Neural cell (in vitro differentiated cells): Measurements from ENCODE around the gene CAMK1D. TPM values are rescaled to one million over a fixed set of nuclear protein-coding genes. Genes with fewer than 3 reads are reported as not detected.

ENCODE experiments used
- H2AFZ ChIP-seq: fragments of 200-600, 300-800 bp; sonication (generic), shearing (Covaris generic); 2 replicates; pipeline ENCODE4 v1.6.0; 2014; ENCODE audit warnings: low read depth, mild to moderate bottlenecking, antibody characterized with exemption, low read length, moderate library complexity
- H3F3A ChIP-seq: fragments of 200-600 bp; shearing (Covaris generic); 2 replicates; pipeline ENCODE4 v1.6.1; 2016; ENCODE audit warnings: mild to moderate bottlenecking, moderate library complexity, mixed read lengths, antibody characterized with exemption, low read length; ENCODE audit not compliant: insufficient read depth, poor library complexity, severe bottlenecking
- H3K27ac ChIP-seq: fragments of 200-600, 300-800 bp; sonication (generic), shearing (Covaris generic); 2 replicates; pipeline ENCODE4 v1.5.1; 2014; ENCODE audit warnings: mild to moderate bottlenecking, low read length, moderate library complexity
- H3K27me3 ChIP-seq: fragments of 300-800, 200-600 bp; sonication (generic), shearing (Covaris generic); 2 replicates; pipeline ENCODE4 v1.6.0; 2014; ENCODE audit warnings: mild to moderate bottlenecking, low read depth, low read length, moderate library complexity; ENCODE audit not compliant: insufficient read depth
- H3K36me3 ChIP-seq: fragments of 300-800, 200-600 bp; sonication (generic), shearing (Covaris generic); 2 replicates; pipeline ENCODE4 v1.5.1; 2014; ENCODE audit warnings: mild to moderate bottlenecking, antibody characterized with exemption, low read length, moderate library complexity; ENCODE audit not compliant: insufficient read depth
- H3K4me2 ChIP-seq: fragments of 300-800, 200-600 bp; sonication (generic), shearing (Covaris generic); 2 replicates; pipeline ENCODE4 v1.6.0; 2014; ENCODE audit warnings: mild to moderate bottlenecking, low read length
- H3K4me3 ChIP-seq: fragments of 300-800, 200-600 bp; sonication (generic), shearing (Covaris generic); 2 replicates; pipeline ENCODE4 v1.5.1; 2014; ENCODE audit warnings: mild to moderate bottlenecking, low read length, moderate library complexity
- H3K79me2 ChIP-seq: fragments of 200-600 bp; shearing (Covaris generic); replicated peaks from 2 replicates; pipeline ENCODE4 v1.6.0; 2014; ENCODE audit warnings: mild to moderate bottlenecking, low read length, moderate library complexity; ENCODE audit not compliant: insufficient read depth
- H3K9ac ChIP-seq: fragments of 300-800, 200-600 bp; sonication (generic), shearing (Covaris generic); 2 replicates; pipeline ENCODE4 v1.6.1; 2016; ENCODE audit warnings: mild to moderate bottlenecking, low read length, mixed read lengths
- H3K9me2 ChIP-seq: fragments of 200-600 bp; shearing (Covaris generic); 2 replicates; pipeline ENCODE4 v1.6.1; 2016; ENCODE audit warnings: mild to moderate bottlenecking, low read length, mixed read lengths; ENCODE audit not compliant: insufficient read depth
- H3K9me3 ChIP-seq: fragments of 200-600, 300-800 bp; sonication (generic), shearing (Covaris generic); 2 replicates; pipeline ENCODE4 v1.6.1; 2016; ENCODE audit warnings: mild to moderate bottlenecking, mixed run types, low read length, moderate library complexity, mixed read lengths
- H4K20me1 ChIP-seq: fragments of 200-600 bp; shearing (Covaris generic); 2 replicates; pipeline ENCODE4 v1.6.1; 2016; ENCODE audit warnings: mild to moderate bottlenecking, mixed run types; ENCODE audit not compliant: insufficient read depth
- EP300 ChIP-seq: fragments of 450-650 bp; conservative IDR thresholded peaks from 2 replicates; pipeline ENCODE4 v1.6.1; 2014; ENCODE audit warnings: antibody characterized with exemption, mild to moderate bottlenecking, moderate library complexity; ENCODE audit not compliant: poor library complexity, severe bottlenecking
- EZH2 ChIP-seq: fragments of 200-600, 300-800 bp; shearing (Covaris generic), sonication (generic); IDR thresholded peaks from 2 replicates; pipeline ENCODE4 v1.6.1; 2014; ENCODE audit warnings: antibody characterized with exemption, low read length, borderline replicate concordance, mild to moderate bottlenecking; ENCODE audit not compliant: insufficient read depth, poor library complexity, severe bottlenecking
- MXI1 ChIP-seq: fragments of 450-650 bp; conservative IDR thresholded peaks from 2 replicates; pipeline ENCODE4 v1.6.1; 2014; ENCODE audit warnings: antibody characterized with exemption, mild to moderate bottlenecking; ENCODE audit not compliant: poor library complexity, severe bottlenecking
- POLR2AphosphoS5 ChIP-seq: IDR thresholded peaks from 2 replicates; pipeline ENCODE4 v1.6.1; 2012
- RAD21 ChIP-seq: fragments of 450-650 bp; conservative IDR thresholded peaks from 2 replicates; pipeline ENCODE4 v1.6.1; 2014; ENCODE audit warnings: antibody characterized with exemption, mild to moderate bottlenecking, moderate library complexity
- REST ChIP-seq: IDR thresholded peaks from 2 replicates; pipeline ENCODE4 v1.6.1; 2012; ENCODE audit warnings: borderline replicate concordance
- SMC3 ChIP-seq: fragments of 450-650 bp; conservative IDR thresholded peaks from 2 replicates; pipeline ENCODE4 v1.6.1; 2014; ENCODE audit warnings: antibody characterized with exemption, mild to moderate bottlenecking, moderate library complexity; ENCODE audit not compliant: poor library complexity
- TAF1 ChIP-seq: IDR thresholded peaks from 2 replicates; pipeline ENCODE4 v1.6.1; 2012; ENCODE audit warnings: low read depth
- polyA plus RNA-seq: library from polyadenylated mRNA; depleted of rRNA; stranded (reverse); fragments of >200 nt; gene quantifications from 2 replicates; pipeline ENCODE4 v1.2.3, GENCODE V29; 2014
- small RNA-seq, 3 experiments: library from RNA; depleted of rRNA; stranded (forward); fragments of <200 nt; gene quantifications; one replicate each; pipeline ENCODE3, GENCODE V24; 2012
- TF ChIP-seq, protein P1 (sequence below): fragments of 450-650 bp; IDR thresholded peaks from 2 replicates; pipeline ENCODE4 v1.5.1; 2014; ENCODE audit warnings: antibody characterized with exemption, mild to moderate bottlenecking, moderate library complexity; ENCODE audit not compliant: poor library complexity, severe bottlenecking

Gene CAMK1D
- polyA plus RNA-seq, 1 donor from 2014 or later, result 13.8 TPM

- Histone ChIP-seq H3K9me3 (no peaks in the 10 kb centered on the region), H3K9ac (no peak overlapping the region), H3K9me2 (no peaks in the 10 kb centered on the region), H3K36me3 (no peaks in the 10 kb centered on the region), H3K4me3 (no peak overlapping the region), H4K20me1 (no peaks in the 10 kb centered on the region), H3F3A (no peaks in the 10 kb centered on the region), H3K27ac (no peak overlapping the region), H3K27me3 (no peaks in the 10 kb centered on the region), H3K4me2 (no peak overlapping the region), H3K79me2 (no peaks in the 10 kb centered on the region), H2AFZ (no peak overlapping the region)
- TF ChIP-seq RAD21 (no peak), EP300 (no peak), TAF1 (no peak), SMC3 (no peak), POLR2AphosphoS5 (no peak), REST (no peak), EZH2 (no peak), MXI1 (no peak)
- TF ChIP-seq, protein P1, sequence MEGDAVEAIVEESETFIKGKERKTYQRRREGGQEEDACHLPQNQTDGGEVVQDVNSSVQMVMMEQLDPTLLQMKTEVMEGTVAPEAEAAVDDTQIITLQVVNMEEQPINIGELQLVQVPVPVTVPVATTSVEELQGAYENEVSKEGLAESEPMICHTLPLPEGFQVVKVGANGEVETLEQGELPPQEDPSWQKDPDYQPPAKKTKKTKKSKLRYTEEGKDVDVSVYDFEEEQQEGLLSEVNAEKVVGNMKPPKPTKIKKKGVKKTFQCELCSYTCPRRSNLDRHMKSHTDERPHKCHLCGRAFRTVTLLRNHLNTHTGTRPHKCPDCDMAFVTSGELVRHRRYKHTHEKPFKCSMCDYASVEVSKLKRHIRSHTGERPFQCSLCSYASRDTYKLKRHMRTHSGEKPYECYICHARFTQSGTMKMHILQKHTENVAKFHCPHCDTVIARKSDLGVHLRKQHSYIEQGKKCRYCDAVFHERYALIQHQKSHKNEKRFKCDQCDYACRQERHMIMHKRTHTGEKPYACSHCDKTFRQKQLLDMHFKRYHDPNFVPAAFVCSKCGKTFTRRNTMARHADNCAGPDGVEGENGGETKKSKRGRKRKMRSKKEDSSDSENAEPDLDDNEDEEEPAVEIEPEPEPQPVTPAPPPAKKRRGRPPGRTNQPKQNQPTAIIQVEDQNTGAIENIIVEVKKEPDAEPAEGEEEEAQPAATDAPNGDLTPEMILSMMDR, result no peak
Measured at GRCh38 chr10:12884851-12885250, 535.5 kb downstream of the CAMK1D start.

Small RNAs within 50 kb of the gene (small RNA-seq; reads per million reads assigned to genes)
- gene MIR4480 (0 to 0.33 (median 0) reads per million in 3 experiments), gene MIR548Q (0 reads per million in 3 experiments), gene RF00279 (0 reads per million in 3 experiments), gene RN7SL198P (0 reads per million in 3 experiments), gene RNU6ATAC39P (0 reads per million in 3 experiments)

Other genes with a start within 250 kb of the CAMK1D start
- gene SEC61A2, start 219.9 kb upstream of the CAMK1D start, polyA plus RNA-seq, result 75.4 and 83.1 TPM in 2 replicates
- gene NUDT5, start 153.7 kb upstream of the CAMK1D start, polyA plus RNA-seq, result 33.9 and 44.2 TPM in 2 replicates
- 104 and 110 TPM in 2 replicates for gene CDC123, start 153.4 kb upstream of the CAMK1D start, polyA plus RNA-seq